Dermis blood vessel endothelial cell (primary cell): ENCODE data around the gene PROC. TPM values are rescaled to one million over a fixed set of nuclear protein-coding genes. Genes with fewer than 3 reads are reported as not detected.

Experiments
- DNase-seq: peaks from one replicate; pipeline ENCODE4 v3.0.0; 2010
- total RNA-seq: library from RNA; depleted of rRNA; stranded (reverse); fragments of >200 nt; gene quantifications from 2 replicates; pipeline ENCODE4 v1.2.3, GENCODE V29; 2014

Gene PROC
- total RNA-seq, 1 donor from 2014 or later = 0.17 TPM

DNA sequence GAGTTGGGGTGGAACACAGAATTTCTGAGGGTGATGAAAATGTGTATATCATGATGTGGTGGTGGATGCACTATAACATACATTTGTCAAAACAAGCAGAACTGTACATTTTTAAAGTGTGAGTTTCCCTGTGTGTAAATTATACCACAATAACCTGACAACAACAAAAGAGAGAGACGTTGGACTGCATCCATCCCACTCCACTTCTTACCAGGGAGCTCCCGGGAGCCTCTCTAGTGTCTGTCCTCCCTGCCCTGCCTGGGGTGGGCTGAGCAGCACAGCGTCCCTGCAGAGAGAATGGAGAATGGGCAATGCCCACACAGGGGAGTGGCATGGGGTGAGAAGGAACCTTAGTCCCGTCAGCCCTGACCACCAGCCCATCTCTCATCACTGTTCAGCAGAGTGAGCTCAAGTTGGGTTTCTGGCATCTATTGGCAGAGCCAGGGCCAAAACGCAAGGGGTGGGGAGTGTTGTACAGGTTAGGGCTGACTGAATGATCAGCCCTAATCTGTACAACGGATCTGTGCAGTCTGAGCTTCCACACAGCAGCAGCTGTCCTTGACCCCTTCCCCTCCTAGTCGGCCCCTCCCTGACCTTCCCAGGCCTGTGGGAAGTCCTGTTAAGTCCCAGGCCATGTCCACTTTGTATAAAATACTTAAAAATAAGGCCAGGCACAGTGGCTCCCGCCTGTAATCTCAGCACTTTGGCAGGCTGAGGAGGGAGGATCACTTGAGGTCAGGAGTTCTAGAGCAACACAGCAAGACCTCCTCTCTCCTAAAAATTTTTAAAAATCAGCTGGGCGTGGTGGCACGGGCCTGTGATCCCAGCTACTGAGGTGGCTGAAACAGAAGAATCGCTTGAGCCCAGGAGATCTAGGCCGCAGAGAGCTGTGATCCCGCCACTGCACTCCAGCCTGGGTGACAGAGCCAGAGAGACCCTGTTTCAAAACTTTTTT is 3.3 kb upstream of the PROC start:
- no peak for DNase-seq

DNA sequence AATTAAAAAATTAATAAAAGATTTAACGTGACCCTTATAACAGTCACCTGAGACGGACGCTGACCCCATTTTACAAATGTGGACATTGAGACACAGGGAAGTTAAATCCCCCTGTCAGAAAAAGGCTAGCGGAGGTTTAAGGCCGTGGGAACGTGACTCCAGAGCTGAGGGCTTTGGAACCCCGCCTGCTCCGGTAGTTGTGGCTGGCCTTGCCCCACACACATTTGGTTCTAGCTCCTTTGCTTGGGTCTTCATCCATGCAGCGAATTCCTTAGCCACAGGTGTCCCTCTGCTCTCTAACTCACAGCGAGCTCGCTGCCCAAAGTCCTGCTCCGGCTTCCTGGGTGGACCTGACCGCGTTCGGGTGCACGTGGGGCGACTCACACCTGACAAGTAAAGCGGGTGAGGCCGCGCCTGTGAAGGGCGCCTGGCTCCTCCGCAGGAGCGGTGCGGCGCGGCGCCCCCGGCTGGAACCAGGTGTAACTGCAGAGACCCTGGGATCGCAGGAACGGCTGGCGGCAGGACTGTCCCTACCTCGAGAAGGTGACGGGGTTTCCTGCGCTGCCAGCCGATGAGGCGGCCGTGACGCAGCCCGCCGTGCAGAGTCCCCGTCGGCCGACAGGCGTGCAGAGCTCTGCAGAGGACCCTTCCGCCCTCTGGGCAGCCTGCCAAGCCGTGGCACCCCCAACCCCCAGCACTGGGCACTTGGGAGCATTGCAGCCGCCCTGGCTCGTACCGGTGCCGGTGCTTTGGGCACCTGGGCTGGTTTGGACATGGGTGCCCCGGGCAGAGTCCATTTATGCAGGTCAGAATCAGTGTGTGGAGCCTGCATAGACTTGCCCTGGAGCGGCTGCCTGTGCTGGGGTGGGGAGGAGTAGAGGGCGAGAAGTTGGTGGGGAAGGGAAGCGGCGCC is 2.4 kb upstream of the PROC start:
- peak; percentile 74 for DNase-seq

DNA sequence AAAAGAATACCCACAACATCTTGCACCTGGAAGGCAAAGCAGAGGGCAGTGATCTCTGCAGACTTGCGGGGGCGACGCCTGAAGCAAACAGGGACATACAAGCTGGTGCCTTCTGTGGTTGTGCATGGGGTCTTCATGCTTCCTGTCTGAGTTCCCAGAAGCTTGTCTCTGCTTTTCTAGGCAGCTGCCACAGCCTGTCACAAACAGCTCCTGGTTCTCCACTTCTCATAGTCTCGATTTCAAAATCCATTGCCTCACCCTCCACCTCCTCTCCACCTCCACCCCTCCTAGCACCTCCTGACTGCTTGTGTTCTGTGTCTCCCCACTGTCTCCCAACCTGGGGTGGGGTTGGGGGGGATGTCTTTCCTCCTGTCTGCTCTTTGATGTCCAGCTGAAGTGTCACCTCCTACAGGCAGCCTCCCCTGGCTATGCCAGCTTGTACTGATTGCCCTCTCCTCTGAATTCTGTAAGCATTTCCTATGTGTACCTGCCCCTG is 1.7 kb upstream of the PROC start:
- no peak for DNase-seq

DNA sequence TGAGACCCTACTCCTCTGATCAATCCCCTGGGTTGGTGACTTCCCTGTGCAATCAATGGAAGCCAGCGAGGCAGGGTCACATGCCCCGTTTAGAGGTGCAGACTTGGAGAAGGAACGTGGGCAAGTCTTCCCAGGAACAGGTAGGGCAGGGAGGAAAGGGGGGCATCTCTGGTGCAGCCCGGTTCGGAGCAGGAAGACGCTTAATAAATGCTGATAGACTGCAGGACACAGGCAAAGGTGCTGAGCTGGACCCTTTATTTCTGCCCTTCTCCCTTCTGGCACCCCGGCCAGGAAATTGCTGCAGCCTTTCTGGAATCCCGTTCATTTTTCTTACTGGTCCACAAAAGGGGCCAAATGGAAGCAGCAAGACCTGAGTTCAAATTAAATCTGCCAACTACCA is 821 bp upstream of the PROC start:
- no peak for DNase-seq

DNA sequence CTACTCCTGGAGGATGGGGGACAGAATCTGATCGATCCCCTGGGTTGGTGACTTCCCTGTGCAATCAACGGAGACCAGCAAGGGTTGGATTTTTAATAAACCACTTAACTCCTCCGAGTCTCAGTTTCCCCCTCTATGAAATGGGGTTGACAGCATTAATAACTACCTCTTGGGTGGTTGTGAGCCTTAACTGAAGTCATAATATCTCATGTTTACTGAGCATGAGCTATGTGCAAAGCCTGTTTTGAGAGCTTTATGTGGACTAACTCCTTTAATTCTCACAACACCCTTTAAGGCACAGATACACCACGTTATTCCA is 844 bp downstream of the PROC start:
- DNase-seq = no peak

DNA sequence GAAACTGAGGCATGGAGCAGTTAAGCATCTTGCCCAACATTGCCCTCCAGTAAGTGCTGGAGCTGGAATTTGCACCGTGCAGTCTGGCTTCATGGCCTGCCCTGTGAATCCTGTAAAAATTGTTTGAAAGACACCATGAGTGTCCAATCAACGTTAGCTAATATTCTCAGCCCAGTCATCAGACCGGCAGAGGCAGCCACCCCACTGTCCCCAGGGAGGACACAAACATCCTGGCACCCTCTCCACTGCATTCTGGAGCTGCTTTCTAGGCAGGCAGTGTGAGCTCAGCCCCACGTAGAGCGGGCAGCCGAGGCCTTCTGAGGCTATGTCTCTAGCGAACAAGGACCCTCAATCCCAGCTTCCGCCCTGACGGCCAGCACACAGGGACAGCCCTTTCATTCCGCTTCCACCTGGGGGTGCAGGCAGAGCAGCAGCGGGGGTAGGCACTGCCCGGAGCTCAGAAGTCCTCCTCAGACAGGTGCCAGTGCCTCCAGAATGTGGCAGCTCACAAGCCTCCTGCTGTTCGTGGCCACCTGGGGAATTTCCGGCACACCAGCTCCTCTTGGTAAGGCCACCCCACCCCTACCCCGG is 1.3 kb downstream of the PROC start:
- DNase-seq = no peak

DNA sequence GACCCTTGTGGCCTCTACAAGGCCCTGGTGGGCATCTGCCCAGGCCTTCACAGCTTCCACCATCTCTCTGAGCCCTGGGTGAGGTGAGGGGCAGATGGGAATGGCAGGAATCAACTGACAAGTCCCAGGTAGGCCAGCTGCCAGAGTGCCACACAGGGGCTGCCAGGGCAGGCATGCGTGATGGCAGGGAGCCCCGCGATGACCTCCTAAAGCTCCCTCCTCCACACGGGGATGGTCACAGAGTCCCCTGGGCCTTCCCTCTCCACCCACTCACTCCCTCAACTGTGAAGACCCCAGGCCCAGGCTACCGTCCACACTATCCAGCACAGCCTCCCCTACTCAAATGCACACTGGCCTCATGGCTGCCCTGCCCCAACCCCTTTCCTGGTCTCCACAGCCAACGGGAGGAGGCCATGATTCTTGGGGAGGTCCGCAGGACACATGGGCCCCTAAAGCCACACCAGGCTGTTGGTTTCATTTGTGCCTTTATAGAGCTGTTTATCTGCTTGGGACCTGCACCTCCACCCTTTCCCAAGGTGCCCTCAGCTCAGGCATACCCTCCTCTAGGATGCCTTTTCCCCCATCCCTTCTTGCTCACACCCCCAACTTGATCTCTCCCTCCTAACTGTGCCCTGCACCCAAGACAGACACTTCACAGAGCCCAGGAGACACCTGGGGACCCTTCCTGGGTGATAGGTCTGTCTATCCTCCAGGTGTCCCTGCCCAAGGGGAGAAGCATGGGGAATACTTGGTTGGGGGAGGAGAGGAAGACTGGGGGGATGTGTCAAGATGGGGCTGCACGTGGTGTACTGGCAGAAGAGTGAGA is 2.0 kb downstream of the PROC start:
- DNase-seq = no peak

DNA sequence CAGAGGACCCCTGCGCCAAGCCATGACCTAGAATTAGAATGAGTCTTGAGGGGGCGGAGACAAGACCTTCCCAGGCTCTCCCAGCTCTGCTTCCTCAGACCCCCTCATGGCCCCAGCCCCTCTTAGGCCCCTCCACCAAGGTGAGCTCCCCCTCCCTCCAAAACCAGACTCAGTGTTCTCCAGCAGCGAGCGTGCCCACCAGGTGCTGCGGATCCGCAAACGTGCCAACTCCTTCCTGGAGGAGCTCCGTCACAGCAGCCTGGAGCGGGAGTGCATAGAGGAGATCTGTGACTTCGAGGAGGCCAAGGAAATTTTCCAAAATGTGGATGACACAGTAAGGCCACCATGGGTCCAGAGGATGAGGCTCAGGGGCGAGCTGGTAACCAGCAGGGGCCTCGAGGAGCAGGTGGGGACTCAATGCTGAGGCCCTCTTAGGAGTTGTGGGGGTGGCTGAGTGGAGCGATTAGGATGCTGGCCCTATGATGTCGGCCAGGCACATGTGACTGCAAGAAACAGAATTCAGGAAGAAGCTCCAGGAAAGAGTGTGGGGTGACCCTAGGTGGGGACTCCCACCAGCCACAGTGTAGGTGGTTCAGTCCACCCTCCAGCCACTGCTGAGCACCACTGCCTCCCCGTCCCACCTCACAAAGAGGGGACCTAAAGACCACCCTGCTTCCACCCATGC is 3.0 kb downstream of the PROC start:
- no peak for DNase-seq

DNA sequence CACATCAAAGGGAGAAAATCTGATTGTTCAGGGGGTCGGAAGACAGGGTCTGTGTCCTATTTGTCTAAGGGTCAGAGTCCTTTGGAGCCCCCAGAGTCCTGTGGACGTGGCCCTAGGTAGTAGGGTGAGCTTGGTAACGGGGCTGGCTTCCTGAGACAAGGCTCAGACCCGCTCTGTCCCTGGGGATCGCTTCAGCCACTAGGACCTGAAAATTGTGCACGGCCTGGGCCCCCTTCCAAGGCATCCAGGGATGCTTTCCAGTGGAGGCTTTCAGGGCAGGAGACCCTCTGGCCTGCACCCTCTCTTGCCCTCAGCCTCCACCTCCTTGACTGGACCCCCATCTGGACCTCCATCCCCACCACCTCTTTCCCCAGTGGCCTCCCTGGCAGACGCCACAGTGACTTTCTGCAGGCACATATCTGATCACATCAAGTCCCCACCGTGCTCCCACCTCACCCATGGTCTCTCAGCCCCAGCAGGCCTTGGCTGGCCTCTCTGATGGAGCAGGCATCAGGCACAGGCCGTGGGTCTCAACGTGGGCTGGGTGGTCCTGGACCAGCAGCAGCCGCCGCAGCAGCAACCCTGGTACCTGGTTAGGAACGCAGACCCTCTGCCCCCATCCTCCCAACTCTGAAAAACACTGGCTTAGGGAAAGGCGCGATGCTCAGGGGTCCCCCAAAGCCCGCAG is 3.8 kb downstream of the PROC start:
- no peak for DNase-seq

DNA sequence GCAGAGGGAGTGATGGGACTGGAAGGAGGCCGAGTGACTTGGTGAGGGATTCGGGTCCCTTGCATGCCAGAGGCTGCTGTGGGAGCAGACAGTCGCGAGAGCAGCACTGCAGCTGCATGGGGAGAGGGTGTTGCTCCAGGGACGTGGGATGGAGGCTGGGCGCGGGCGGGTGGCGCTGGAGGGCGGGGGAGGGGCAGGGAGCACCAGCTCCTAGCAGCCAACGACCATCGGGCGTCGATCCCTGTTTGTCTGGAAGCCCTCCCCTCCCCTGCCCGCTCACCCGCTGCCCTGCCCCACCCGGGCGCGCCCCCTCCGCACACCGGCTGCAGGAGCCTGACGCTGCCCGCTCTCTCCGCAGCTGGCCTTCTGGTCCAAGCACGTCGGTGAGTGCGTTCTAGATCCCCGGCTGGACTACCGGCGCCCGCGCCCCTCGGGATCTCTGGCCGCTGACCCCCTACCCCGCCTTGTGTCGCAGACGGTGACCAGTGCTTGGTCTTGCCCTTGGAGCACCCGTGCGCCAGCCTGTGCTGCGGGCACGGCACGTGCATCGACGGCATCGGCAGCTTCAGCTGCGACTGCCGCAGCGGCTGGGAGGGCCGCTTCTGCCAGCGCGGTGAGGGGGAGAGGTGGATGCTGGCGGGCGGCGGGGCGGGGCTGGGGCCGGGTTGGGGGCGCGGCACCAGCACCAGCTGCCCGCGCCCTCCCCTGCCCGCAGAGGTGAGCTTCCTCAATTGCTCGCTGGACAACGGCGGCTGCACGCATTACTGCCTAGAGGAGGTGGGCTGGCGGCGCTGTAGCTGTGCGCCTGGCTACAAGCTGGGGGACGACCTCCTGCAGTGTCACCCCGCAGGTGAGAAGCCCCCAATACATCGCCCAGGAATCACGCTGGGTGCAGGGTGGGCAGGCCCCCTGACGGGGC is 4.6 kb downstream of the PROC start:
- peak; percentile 13 for DNase-seq

DNA sequence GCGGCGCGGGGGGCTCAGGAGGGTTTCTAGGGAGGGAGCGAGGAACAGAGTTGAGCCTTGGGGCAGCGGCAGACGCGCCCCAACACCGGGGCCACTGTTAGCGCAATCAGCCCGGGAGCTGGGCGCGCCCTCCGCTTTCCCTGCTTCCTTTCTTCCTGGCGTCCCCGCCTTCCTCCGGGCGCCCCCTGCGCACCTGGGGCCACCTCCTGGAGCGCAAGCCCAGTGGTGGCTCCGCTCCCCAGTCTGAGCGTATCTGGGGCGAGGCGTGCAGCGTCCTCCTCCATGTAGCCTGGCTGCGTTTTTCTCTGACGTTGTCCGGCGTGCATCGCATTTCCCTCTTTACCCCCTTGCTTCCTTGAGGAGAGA is 5.2 kb downstream of the PROC start:
- DNase-seq = peak; percentile 21

DNA sequence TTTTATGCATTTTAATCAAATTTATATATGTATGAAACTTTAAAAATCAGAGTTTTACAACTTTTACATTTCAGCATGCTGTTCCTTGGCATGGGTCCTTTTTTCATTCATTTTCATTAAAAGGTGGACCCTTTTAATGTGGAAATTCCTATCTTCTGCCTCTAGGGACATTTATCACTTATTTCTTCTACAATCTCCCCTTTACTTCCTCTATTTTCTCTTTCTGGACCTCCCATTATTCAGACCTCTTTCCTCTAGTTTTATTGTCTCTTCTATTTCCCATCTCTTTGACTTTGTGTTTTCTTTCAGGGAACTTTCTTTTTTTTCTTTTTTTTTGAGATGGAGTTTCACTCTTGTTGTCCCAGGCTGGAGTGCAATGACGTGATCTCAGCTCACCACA is 5.7 kb downstream of the PROC start:
- no peak for DNase-seq

DNA sequence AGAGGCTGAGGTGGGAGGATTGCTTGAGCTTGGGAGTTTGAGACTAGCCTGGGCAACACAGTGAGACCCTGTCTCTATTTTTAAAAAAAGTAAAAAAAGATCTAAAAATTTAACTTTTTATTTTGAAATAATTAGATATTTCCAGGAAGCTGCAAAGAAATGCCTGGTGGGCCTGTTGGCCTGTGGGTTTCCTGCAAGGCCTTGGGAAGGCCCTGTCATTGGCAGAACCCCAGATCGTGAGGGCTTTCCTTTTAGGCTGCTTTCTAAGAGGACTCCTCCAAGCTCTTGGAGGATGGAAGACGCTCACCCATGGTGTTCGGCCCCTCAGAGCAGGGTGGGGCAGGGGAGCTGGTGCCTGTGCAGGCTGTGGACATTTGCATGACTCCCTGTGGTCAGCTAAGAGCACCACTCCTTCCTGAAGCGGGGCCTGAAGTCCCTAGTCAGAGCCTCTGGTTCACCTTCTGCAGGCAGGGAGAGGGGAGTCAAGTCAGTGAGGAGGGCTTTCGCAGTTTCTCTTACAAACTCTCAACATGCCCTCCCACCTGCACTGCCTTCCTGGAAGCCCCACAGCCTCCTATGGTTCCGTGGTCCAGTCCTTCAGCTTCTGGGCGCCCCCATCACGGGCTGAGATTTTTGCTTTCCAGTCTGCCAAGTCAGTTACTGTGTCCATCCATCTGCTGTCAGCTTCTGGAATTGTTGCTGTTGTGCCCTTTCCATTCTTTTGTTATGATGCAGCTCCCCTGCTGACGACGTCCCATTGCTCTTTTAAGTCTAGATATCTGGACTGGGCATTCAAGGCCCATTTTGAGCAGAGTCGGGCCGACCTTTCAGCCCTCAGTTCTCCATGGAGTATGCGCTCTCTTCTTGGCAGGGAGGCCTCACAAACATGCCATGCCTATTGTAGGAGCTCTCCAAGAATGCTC is 6.6 kb downstream of the PROC start:
- DNase-seq = no peak

DNA sequence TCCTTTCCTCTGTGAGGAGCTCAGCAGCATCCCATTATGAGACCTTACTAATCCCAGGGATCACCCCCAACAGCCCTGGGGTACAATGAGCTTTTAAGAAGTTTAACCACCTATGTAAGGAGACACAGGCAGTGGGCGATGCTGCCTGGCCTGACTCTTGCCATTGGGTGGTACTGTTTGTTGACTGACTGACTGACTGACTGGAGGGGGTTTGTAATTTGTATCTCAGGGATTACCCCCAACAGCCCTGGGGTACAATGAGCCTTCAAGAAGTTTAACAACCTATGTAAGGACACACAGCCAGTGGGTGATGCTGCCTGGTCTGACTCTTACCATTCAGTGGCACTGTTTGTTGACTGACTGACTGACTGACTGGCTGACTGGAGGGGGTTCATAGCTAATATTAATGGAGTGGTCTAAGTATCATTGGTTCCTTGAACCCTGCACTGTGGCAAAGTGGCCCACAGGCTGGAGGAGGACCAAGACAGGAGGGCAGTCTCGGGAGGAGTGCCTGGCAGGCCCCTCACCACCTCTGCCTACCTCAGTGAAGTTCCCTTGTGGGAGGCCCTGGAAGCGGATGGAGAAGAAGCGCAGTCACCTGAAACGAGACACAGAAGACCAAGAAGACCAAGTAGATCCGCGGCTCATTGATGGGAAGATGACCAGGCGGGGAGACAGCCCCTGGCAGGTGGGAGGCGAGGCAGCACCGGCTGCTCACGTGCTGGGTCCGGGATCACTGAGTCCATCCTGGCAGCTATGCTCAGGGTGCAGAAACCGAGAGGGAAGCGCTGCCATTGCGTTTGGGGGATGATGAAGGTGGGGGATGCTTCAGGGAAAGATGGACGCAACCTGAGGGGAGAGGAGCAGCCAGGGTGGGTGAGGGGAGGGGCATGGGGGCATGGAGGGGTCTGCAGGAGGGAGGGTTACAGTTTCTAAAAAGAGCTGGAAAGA is 7.6 kb downstream of the PROC start:
- DNase-seq = no peak

DNA sequence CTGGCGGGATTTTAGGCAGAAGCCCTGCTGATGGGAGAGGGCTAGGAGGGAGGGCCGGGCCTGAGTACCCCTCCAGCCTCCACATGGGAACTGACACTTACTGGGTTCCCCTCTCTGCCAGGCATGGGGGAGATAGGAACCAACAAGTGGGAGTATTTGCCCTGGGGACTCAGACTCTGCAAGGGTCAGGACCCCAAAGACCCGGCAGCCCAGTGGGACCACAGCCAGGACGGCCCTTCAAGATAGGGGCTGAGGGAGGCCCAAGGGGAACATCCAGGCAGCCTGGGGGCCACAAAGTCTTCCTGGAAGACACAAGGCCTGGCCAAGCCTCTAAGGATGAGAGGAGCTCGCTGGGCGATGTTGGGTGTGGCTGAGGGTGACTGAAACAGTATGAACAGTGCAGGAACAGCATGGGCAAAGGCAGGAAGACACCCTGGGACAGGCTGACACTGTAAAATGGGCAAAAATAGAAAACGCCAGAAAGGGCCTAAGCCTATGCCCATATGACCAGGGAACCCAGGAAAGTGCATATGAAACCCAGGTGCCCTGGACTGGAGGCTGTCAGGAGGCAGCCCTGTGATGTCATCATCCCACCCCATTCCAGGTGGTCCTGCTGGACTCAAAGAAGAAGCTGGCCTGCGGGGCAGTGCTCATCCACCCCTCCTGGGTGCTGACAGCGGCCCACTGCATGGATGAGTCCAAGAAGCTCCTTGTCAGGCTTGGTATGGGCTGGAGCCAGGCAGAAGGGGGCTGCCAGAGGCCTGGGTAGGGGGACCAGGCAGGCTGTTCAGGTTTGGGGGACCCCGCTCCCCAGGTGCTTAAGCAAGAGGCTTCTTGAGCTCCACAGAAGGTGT is 8.5 kb downstream of the PROC start:
- DNase-seq = no peak

DNA sequence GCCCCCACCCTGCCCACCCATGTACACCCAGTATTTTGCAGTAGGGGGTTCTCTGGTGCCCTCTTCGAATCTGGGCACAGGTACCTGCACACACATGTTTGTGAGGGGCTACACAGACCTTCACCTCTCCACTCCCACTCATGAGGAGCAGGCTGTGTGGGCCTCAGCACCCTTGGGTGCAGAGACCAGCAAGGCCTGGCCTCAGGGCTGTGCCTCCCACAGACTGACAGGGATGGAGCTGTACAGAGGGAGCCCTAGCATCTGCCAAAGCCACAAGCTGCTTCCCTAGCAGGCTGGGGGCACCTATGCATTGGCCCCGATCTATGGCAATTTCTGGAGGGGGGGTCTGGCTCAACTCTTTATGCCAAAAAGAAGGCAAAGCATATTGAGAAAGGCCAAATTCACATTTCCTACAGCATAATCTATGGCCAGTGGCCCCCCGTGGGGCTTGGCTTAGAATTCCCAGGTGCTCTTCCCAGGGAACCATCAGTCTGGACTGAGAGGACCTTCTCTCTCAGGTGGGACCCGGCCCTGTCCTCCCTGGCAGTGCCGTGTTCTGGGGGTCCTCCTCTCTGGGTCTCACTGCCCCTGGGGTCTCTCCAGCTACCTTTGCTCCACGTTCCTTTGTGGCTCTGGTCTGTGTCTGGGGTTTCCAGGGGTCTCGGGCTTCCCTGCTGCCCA is 9.3 kb downstream of the PROC start:
- no peak for DNase-seq
